ENCODE measurements around the gene ELOA. TPM values are rescaled to one million over a fixed set of nuclear protein-coding genes. Genes with fewer than 3 reads are reported as not detected.

The ELOA gene
- total RNA-seq, 1 experiment from 2014 or later: 32.4 TPM

DNA sequence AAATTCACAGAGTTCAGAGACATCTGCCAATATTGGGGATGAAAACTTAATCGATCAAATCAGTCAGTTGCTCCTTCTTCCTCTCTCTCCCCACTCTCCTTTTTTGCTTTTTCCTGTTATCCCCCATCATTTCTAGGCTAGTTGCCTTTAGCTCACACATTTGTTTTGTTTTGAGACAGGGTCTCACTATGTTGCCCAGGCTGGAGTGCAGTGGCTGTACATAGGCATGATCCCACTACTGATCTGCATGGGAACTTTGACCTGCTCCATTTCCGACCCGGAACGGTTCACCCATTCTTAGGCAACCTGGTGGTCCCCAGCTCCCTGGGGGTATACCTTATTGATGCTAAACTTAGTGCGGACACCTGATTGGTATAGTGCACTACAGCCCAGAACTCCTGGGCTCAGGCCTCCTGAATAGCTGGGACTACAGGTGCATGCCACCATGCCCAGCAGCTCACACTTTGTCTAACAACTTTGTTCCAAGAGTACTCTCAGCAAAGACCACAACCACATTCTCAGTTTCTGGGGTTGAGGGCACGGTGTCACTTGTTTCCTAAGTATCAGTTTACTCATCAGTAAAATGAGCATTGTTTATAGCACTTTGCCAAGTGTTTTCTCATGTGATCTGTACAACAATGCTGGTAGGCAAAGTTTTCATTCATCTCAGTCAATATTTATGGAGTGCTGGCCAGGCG, 6.7 kb upstream of the ELOA start:
- peaks cover under 1% of the 10 kb centered on the region for H3K4me1 Mint-ChIP-seq (ENCODE audit: low read depth, unreplicated experiment)
- no TSS peak for BruUV-seq (replicated peaks)
- TF ChIP-seq, protein P1, sequence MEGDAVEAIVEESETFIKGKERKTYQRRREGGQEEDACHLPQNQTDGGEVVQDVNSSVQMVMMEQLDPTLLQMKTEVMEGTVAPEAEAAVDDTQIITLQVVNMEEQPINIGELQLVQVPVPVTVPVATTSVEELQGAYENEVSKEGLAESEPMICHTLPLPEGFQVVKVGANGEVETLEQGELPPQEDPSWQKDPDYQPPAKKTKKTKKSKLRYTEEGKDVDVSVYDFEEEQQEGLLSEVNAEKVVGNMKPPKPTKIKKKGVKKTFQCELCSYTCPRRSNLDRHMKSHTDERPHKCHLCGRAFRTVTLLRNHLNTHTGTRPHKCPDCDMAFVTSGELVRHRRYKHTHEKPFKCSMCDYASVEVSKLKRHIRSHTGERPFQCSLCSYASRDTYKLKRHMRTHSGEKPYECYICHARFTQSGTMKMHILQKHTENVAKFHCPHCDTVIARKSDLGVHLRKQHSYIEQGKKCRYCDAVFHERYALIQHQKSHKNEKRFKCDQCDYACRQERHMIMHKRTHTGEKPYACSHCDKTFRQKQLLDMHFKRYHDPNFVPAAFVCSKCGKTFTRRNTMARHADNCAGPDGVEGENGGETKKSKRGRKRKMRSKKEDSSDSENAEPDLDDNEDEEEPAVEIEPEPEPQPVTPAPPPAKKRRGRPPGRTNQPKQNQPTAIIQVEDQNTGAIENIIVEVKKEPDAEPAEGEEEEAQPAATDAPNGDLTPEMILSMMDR (IDR thresholded peaks at IDR 0.05; ENCODE audit: unreplicated experiment): no peak
- H3K36me3 Mint-ChIP-seq (ENCODE audit: insufficient read depth, unreplicated experiment): peaks cover 8% of the 10 kb centered on the region
- no peaks in the 10 kb centered on the region for H3K27me3 Mint-ChIP-seq (ENCODE audit: unreplicated experiment)
- intact Hi-C loops (cut with micrococcal nuclease; ENCODE audit: unreplicated experiment): no loop called here
- no peaks in the 10 kb centered on the region for H3K9me3 Mint-ChIP-seq (ENCODE audit: low read depth, unreplicated experiment)
- H3K4me3 Mint-ChIP-seq (ENCODE audit: low read depth, unreplicated experiment): no peak overlapping the region
- no peak overlapping the region for H3K27ac Mint-ChIP-seq (ENCODE audit: unreplicated experiment)
- DNase-seq: no peak
- CTCF ChIA-PET: interaction anchor here (1.1 kb wide), 1 partner anchor 10 kb away, joined by 6 read pairs; no protein-coding TSS in a partner anchor

DNA sequence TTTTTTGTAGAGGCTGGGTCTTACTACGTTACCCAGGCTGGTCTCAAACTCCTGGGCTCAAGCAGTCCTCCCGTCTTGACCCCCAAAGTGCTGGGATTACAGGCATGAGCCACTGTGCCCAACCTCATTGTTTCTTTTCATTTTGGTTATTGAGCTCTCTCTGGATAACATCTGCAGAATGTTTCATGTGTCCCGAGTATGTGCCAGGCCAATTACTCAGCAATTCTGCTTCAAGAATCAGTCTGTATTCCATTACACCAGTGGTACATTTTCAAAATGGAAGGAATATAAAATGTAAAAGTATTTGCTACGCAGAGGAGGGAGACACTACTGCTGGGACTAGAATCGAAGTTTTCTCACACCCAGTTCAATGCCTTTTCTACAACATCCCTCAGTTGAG, 1.7 kb upstream of the ELOA start:
- CTCF ChIA-PET: interaction anchor here (0.7 kb wide), 1 partner anchor 36 kb away, joined by 4 read pairs; no protein-coding TSS in a partner anchor
- Mint-ChIP-seq H3K36me3 (ENCODE audit: insufficient read depth, unreplicated experiment) (peaks cover 35% of the 10 kb centered on the region), H3K9me3 (ENCODE audit: low read depth, unreplicated experiment) (no peaks in the 10 kb centered on the region), H3K27ac (ENCODE audit: unreplicated experiment) (peak overlapping the region; percentile 17), H3K27me3 (ENCODE audit: unreplicated experiment) (no peaks in the 10 kb centered on the region), H3K4me1 (ENCODE audit: low read depth, unreplicated experiment) (peaks cover 13% of the 10 kb centered on the region), H3K4me3 (ENCODE audit: low read depth, unreplicated experiment) (peak overlapping the region; percentile 76)
- no TSS peak for BruUV-seq (replicated peaks)
- intact Hi-C loops (cut with micrococcal nuclease; ENCODE audit: unreplicated experiment): no loop called here
- no peak for DNase-seq
- TF ChIP-seq, protein P1 (IDR thresholded peaks at IDR 0.05; ENCODE audit: unreplicated experiment): no peak

DNA sequence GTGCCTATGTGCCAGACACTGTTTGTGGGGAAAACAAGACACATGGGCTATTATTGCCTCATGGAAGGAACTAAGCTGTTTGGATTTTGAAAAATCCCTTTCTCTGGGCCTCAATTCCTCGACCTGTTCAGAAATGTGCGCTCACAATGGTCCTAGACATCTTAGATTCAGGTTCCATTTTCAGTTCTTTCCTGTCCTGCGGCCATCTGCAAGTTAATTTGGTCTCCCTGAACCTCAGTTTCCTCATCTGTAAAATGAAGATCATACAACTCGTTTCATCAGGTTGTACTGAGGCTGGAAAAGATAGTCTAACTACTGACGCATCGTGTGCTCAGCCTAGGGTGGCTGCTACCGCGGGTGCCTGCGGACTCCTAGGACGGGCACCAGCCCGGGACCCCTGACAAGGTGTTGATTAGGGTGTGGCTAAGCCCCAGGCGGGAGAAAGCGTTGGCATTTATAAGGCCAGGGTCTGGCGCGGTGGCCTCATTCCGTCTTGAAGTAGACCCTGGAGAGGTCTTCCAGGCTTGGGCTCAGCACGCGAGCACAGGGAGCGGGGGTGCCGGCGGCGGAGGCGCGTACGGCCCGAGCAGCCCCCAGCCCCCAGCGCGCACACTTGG, 493 bp upstream of the ELOA start:
- CTCF ChIA-PET: interaction anchor here (0.6 to 0.7 kb wide), 2 partner anchors 9 to 121 kb away, joined by 3 to 4 read pairs; no protein-coding TSS in a partner anchor
- no TSS peak for BruUV-seq (replicated peaks)

DNA sequence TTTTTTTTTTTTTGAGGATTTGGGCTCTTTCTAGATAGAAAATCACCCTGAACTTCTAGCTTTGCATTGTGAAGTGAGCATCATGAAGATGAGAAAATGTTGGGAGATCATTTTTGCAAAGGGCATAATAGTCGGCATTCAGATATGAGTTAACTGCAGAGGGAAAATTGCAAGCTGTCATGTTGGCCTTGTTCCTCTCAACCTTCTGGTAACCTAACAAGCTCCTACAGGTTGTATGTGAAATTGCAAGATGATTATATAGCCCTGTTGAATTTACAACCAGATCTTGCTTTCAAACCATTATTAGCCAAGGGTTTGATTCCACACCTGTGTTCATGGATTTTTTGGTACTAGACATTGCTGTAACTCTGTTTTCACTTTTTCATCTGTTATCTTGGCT, 2.2 kb downstream of the ELOA start:
- H3K27me3 Mint-ChIP-seq (ENCODE audit: unreplicated experiment): no peaks in the 10 kb centered on the region
- peaks cover 45% of the 10 kb centered on the region for H3K36me3 Mint-ChIP-seq (ENCODE audit: insufficient read depth, unreplicated experiment)
- intact Hi-C loops (cut with micrococcal nuclease; ENCODE audit: unreplicated experiment): no loop called here
- BruUV-seq (replicated peaks): no TSS peak
- no peak overlapping the region for H3K27ac Mint-ChIP-seq (ENCODE audit: unreplicated experiment)
- CTCF ChIA-PET: interaction anchor here (0.6 to 1.2 kb wide), 4 partner anchors 44 to 191 kb away, joined by 3 to 7 read pairs (median 4); partner anchors contain the start of gene RPL11
- H3K9me3 Mint-ChIP-seq (ENCODE audit: low read depth, unreplicated experiment): no peaks in the 10 kb centered on the region
- TF ChIP-seq, protein P1 (IDR thresholded peaks at IDR 0.05; ENCODE audit: unreplicated experiment): no peak
- DNase-seq: no peak
- H3K4me3 Mint-ChIP-seq (ENCODE audit: low read depth, unreplicated experiment): peak overlapping the region; percentile 76
- H3K4me1 Mint-ChIP-seq (ENCODE audit: low read depth, unreplicated experiment): peaks cover 13% of the 10 kb centered on the region

More for the DNA sequence above, 493 bp upstream of the ELOA start:
- Mint-ChIP-seq H3K36me3 (ENCODE audit: insufficient read depth, unreplicated experiment) (peaks cover 40% of the 10 kb centered on the region), H3K9me3 (ENCODE audit: low read depth, unreplicated experiment) (no peaks in the 10 kb centered on the region), H3K4me1 (ENCODE audit: low read depth, unreplicated experiment) (peaks cover 13% of the 10 kb centered on the region), H3K27me3 (ENCODE audit: unreplicated experiment) (no peaks in the 10 kb centered on the region), H3K4me3 (ENCODE audit: low read depth, unreplicated experiment) (peak overlapping the region; percentile 76), H3K27ac (ENCODE audit: unreplicated experiment) (peak overlapping the region; percentile 17)
- intact Hi-C loops (cut with micrococcal nuclease; ENCODE audit: unreplicated experiment): no loop called here
- DNase-seq: peak; percentile 3
- TF ChIP-seq, protein P1 (IDR thresholded peaks at IDR 0.05; ENCODE audit: unreplicated experiment): no peak

Data from Calu3 (cell line).